HG02970 (cell line): ENCODE measurements around the gene CDC42.
"Not testable (repeated sequence)": the region's sequence is repeated elsewhere in the genome, so short reads cannot be mapped to it uniquely, and the experiment has no call there.

Experiments used
- ATAC-seq: cut with Tn5 transposase; IDR thresholded peaks from one replicate; pipeline ENCODE4 v1.9.1; 2021; ENCODE audit warnings: mild to moderate bottlenecking, moderate library complexity, moderate number of reproducible peaks; ENCODE audit not compliant: unreplicated experiment, low FRiP score

CDC42 gene

GRCh38 chr1:22064751-22065402, 12.4 kb downstream of the CDC42 start:
- ATAC-seq = no peak

- no peak for ATAC-seq
These were observed 19.0 kb downstream of the CDC42 start for GRCh38 chr1:22071511-22071910.

DNA sequence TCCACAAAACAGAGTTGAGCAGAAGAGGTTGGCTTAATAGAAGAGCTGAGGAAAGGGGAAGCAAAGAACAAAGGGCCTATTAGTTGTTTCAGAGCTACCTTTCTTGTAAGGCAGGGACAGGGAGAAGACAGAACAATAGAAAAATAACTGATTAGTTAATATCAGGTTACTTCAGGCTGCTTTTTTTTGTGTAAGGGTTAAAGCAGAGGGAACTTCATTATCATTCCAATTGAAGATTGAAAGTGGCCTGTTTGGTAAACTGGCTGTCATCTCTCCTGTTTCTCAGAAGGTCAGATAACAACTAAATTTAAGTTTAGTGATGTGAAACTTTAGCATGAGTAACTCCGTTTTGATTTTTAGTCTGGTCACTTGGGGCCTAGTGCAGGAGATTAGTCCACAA, 22.3 kb downstream of the CDC42 start:
- no peak for ATAC-seq

GRCh38 chr1:22075718-22076117, 23.2 kb downstream of the CDC42 start:
- ATAC-seq = no peak

DNA sequence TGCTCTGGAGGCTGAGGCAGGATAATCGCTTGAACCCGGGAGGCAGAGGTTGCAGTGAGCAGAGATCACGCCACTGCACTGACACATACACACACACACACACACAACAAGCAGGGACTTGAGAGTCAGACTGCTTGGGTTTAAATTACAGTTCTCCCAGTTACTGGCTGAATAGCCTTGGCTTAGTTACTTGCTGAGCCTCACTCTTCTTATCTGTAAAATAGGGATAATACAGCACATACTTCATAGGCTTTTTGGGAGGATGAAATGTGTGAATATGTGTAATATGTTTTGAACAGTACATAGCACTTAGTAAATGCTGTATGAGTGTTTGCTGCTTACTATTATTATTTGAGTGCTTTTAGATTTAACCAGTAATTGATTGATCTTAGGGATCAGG, 23.8 kb downstream of the CDC42 start:
- no peak for ATAC-seq

GRCh38 chr1:22077728-22078127, 25.2 kb downstream of the CDC42 start:
- no peak for ATAC-seq

GRCh38 chr1:22078133-22078532, 25.6 kb downstream of the CDC42 start:
- no peak for ATAC-seq

DNA sequence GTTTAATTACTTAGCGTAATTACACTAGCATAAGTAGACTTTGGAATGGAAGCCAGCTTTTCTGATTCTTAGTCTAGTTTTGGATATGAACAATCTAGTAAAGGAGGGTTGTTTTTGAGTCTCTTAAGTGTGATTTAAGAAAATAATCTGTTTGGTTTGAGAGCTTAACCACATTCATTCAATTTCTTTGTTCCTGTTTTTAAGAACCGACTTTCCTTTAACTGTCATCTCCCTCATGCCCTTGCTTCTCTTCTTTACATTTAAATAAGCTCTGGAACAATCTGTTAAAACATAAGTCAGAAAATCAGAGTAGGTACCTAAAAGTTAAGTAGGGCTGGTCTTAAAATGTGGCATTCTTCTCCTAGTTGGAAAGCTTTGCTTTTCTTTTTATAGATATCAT, 27.7 kb downstream of the CDC42 start:
- no peak for ATAC-seq

DNA sequence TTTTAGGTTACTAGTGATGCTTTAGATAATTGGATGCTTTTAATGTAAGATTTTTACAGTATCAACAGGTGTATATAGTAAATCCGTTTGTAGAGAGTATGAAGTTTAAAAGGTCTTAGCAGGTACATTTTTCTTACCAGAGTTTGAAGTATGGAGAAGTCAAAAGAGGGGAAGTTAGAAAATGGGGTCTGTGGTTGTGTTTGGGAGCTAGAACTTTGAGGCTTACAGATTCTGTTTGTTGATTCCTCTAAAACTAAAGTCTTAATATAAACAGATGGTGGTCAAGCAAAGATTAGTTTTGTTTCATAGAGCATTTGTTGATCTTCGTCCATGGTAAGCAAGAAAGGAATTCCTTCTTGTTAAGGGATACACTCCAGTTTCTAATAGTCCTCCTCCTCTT, 35.8 kb downstream of the CDC42 start:
- no peak for ATAC-seq

GRCh38 chr1:22089134-22089571, 36.6 kb downstream of the CDC42 start:
- ATAC-seq = no peak

DNA sequence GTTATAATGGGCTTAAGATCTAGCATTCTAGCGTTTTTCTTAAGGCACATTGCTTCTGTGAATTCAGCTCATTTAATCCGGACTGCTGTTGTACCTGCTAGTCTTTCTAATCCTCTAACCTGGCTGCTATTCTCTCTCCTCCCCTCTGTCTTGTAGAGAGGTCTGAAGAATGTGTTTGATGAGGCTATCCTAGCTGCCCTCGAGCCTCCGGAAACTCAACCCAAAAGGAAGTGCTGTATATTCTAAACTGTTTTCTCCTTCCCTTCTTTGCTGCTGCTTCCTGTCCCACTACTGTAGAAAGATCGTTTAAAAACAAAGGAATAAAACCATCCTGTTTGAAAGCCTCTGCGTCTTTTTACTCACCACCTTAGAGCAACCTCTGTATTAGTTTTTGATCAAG, 37.3 kb downstream of the CDC42 start:
- ATAC-seq = no peak

GRCh38 chr1:22090867-22091266, 38.4 kb downstream of the CDC42 start:
- ATAC-seq = no peak

DNA sequence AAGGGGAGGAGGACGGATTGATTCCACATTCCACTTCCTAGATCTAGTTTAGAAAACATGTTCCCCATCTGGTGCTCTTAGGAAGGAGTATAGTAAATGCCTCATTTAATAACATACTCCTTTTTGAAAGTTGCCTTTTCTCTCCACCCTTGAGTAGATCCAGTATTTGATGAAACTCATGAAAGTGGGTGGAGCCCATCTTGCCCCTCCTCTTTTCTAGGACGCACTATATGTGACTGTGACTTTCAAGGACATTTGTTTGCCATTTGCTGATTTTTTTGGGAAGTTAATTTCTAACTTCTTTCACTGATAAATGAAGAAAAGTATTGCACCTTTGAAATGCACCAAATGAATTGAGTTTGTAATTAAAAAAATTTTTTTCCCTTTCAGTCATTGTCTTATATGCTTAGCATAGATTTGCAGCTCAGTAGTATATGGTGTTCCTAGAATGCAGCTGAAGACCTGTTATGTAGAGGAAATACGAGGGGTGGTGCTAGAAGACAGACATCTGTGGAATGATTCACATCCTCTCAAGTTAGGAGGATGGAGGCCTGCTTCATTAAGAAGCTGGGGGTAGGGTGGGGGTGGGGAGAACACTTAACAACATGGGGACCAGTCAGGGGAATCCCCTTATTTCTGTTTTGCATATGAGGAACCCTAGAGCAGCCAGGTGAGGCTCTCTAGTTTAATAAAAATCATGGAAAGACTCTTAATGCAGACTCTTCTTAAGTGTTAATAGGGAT, 39.7 kb downstream of the CDC42 start:
- not testable (repeated sequence) for ATAC-seq

GRCh38 chr1:22093513-22093912, 41.0 kb downstream of the CDC42 start:
- no peak for ATAC-seq

- no peak for ATAC-seq
These were observed 43.5 kb downstream of the CDC42 start for GRCh38 chr1:22096036-22096435.

DNA sequence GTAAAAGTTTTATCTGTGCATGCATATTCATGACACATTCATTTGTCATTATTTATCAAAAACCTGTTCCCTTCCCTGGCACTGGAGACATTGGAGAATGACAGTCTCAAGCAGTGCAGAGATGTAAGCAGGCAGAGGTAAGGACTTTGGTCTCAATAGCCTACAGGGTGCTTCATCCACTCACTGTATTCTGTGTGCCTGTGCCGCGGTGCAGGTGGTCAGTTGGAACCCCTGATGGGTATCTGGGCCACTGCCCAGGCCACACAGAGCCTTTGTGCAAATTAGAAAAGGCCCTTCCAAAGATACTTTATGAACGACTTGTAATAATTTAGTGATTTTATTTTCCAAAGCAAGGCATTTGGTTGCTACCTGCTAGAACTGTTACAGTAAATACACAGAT, 44.0 kb downstream of the CDC42 start:
- ATAC-seq = no peak

- no peak for ATAC-seq
These were observed 46.2 kb downstream of the CDC42 start for GRCh38 chr1:22098752-22099151.

DNA sequence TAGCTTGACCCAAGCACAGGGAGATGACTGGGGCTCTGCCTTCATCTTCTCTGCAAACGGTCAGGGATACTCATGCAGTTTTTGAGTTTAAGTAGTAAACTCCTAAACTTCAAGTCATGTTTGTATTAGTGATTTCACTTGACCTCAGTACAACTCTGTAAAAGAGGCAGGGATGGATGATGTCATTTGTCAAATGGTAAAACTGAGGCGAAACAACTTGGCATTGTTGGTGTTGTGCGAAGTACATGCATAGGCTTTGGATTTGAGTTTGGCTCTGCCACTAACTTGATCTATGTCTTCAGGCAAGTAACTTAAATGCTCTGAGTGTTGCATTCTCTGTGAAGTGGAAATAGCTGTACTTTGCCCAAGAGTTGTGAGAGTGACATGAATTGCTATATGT, 47.7 kb downstream of the CDC42 start:
- no peak for ATAC-seq

DNA sequence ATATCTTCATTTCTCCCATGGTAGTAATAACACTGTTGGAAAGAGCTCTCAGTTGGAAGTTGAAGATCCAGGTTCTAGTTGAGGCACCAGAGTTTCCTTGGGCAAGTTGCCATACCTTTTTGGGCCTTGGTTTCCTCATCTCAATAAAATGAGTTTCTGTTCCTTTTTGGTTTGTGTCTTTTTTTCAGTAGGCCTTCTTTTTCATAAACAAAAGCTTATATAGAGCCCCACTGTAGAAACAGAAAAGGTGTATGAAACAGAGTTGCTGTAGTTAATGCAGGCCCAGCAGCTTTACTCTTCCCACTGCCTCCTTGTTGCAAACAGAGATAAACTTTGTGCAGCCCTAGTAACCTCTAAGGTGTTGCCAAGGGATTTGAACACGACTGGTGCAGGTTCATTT, 48.7 kb downstream of the CDC42 start:
- ATAC-seq = no peak

- ATAC-seq = no peak
These were observed 49.5 kb downstream of the CDC42 start for GRCh38 chr1:22101995-22102394.

- ATAC-seq = no peak
These were observed 50.2 kb downstream of the CDC42 start for GRCh38 chr1:22102746-22103145.

GRCh38 chr1:22104094-22104493, 51.6 kb downstream of the CDC42 start:
- ATAC-seq = no peak
